ENCODE data around the gene PPM1A. TPM values are rescaled to one million over a fixed set of nuclear protein-coding genes. Genes with fewer than 3 reads are reported as not detected.

PPM1A gene
- total and polyA plus RNA-seq, 2 experiments from 2014 or later: 29.8 to 34.1 TPM

- TF ChIP-seq REST (IDR thresholded peaks at IDR 0.05; ENCODE audit: unreplicated experiment) (no peak), ETS1 (IDR thresholded peaks at IDR 0.05) (peak; percentile 83), NANOG (IDR thresholded peaks at IDR 0.05; ENCODE audit: borderline replicate concordance) (peak; percentile 86), CTCF (conservative IDR thresholded peaks at IDR 0.05; ENCODE audit: low read depth in 2 of 2) (no peak), EZH2phosphoT487 (IDR thresholded peaks at IDR 0.05; ENCODE audit: unreplicated experiment) (no peak), ZNF114 (CRISPR knock-in tag; IDR thresholded peaks at IDR 0.05) (no peak)
Observed at GRCh38 chr14:60278350-60278749, 29.3 kb downstream of the PPM1A start (continued).

- no peaks in the 10 kb centered on the region for H3K27me3 Mint-ChIP-seq (ENCODE audit: insufficient read depth, low read depth, poor library complexity)
- DNase-seq (ENCODE audit: low spot score) (no peak), ATAC-seq (no peak)
- Histone ChIP-seq H2AFZ (no peak overlapping the region), H4K20me1 (replicated peaks; ENCODE audit: insufficient read depth) (no peaks in the 10 kb centered on the region), H3K4me3 (no peak overlapping the region), H3K27ac (ENCODE audit: low read depth) (peak overlapping the region; percentile 3; the same call in 1 of the 2 replicates), H3K79me2 (replicated peaks; ENCODE audit: insufficient read depth) (peaks cover 12% of the 10 kb centered on the region), H3K27me3 (ENCODE audit: insufficient read depth) (no peaks in the 10 kb centered on the region), H3F3A (replicated peaks; ENCODE audit: low read depth) (no peaks in the 10 kb centered on the region), H3K36me3 (ENCODE audit: insufficient read depth) (peaks cover 5% of the 10 kb centered on the region; the same call in 1 of the 2 replicates), H3K4me2 (no peak overlapping the region), H3K4me1 (ENCODE audit: insufficient read depth) (peaks cover 38% of the 10 kb centered on the region), H3K9me2 (ENCODE audit: insufficient read depth) (no peaks in the 10 kb centered on the region)
- no peaks in the 10 kb centered on the region for H3K9me3 Mint-ChIP-seq
- no peak overlapping the region for H3K4me3 Mint-ChIP-seq
- TF ChIP-seq JUNB (IDR thresholded peaks at IDR 0.05; ENCODE audit: unreplicated experiment): no peak
- peaks cover 32% of the 10 kb centered on the region for H3K36me3 Mint-ChIP-seq (ENCODE audit: low read depth)
- H3K27ac Mint-ChIP-seq: no peak overlapping the region
- peaks cover 33% of the 10 kb centered on the region for H3K4me1 Mint-ChIP-seq
Observed at GRCh38 chr14:60287452-60287851, 38.4 kb downstream of the PPM1A start.

- Histone ChIP-seq H3K27me3 (ENCODE audit: insufficient read depth) (no peaks in the 10 kb centered on the region), H4K20me1 (replicated peaks; ENCODE audit: insufficient read depth) (no peaks in the 10 kb centered on the region), H3K9me2 (ENCODE audit: insufficient read depth) (no peaks in the 10 kb centered on the region), H2AFZ (no peak overlapping the region), H3K4me3 (no peak overlapping the region), H3K36me3 (ENCODE audit: insufficient read depth) (peaks cover 5% of the 10 kb centered on the region; the same call in 1 of the 2 replicates), H3K79me2 (replicated peaks; ENCODE audit: insufficient read depth) (peaks cover 7% of the 10 kb centered on the region), H3F3A (replicated peaks; ENCODE audit: low read depth) (no peaks in the 10 kb centered on the region), H3K4me1 (ENCODE audit: insufficient read depth) (peaks cover 38% of the 10 kb centered on the region), H3K4me2 (no peak overlapping the region), H3K27ac (ENCODE audit: low read depth) (no peak overlapping the region)
- Mint-ChIP-seq H3K4me3 (no peak overlapping the region), H3K9me3 (no peaks in the 10 kb centered on the region), H3K27ac (no peak overlapping the region), H3K36me3 (ENCODE audit: low read depth) (peaks cover 26% of the 10 kb centered on the region), H3K27me3 (ENCODE audit: insufficient read depth, low read depth, poor library complexity) (no peaks in the 10 kb centered on the region), H3K4me1 (peaks cover 31% of the 10 kb centered on the region)
- DNase-seq (ENCODE audit: low spot score) (no peak), ATAC-seq (no peak)
- TF ChIP-seq ZNF114 (CRISPR knock-in tag; IDR thresholded peaks at IDR 0.05) (no peak), CREB1 (CRISPR knock-in tag; IDR thresholded peaks at IDR 0.05; ENCODE audit: low read depth) (no peak), CTCF (conservative IDR thresholded peaks at IDR 0.05; ENCODE audit: low read depth in 2 of 2) (no peak), REST (IDR thresholded peaks at IDR 0.05; ENCODE audit: unreplicated experiment) (no peak), ZNF331 (CRISPR knock-in tag; IDR thresholded peaks at IDR 0.05; ENCODE audit: low read depth) (no peak), EZH2phosphoT487 (IDR thresholded peaks at IDR 0.05; ENCODE audit: unreplicated experiment) (no peak), POLR2AphosphoS5 (IDR thresholded peaks at IDR 0.05; ENCODE audit: low read depth) (no peak)
Observed at GRCh38 chr14:60288279-60288678, 39.3 kb downstream of the PPM1A start.

All from GM23338 (cell line).